H9 (cell line): Measurements from ENCODE around the gene SPECC1. TPM values are rescaled to one million over a fixed set of nuclear protein-coding genes. Genes with fewer than 3 reads are reported as not detected.

Source experiments
- DNase-seq: peaks from one replicate; pipeline ENCODE4 v3.0.0-alpha.2; 2017
- H2AFZ ChIP-seq: one replicate; pipeline ENCODE4 v1.6.1; 2013; ENCODE audit warnings: mild to moderate bottlenecking, low read length, control low read depth, moderate library complexity
- H2AK5ac ChIP-seq: 2 replicates; pipeline ENCODE4 v1.6.1; 2013; ENCODE audit warnings: low read length, control low read depth, mixed read lengths; ENCODE audit not compliant: insufficient read length
- H2BK120ac ChIP-seq: one replicate; pipeline ENCODE4 v1.6.1; 2013; ENCODE audit warnings: low read depth, mild to moderate bottlenecking, low read length, control low read depth, inconsistent platforms; ENCODE audit not compliant: poor library complexity, severe bottlenecking
- H2BK12ac ChIP-seq: 2 replicates; pipeline ENCODE4 v1.6.1; 2013; ENCODE audit warnings: low read length, control low read depth, mixed read lengths, low read depth; ENCODE audit not compliant: insufficient read length
- H2BK15ac ChIP-seq: 2 replicates; pipeline ENCODE4 v1.6.1; 2013; ENCODE audit warnings: low read depth, low read length, control low read depth
- H2BK20ac ChIP-seq: one replicate; pipeline ENCODE4 v1.6.1; 2013; ENCODE audit warnings: low read depth, mild to moderate bottlenecking, low read length, control low read depth, inconsistent platforms; ENCODE audit not compliant: poor library complexity, severe bottlenecking
- H2BK5ac ChIP-seq: 2 replicates; pipeline ENCODE4 v1.6.1; 2013; ENCODE audit warnings: low read length, control low read depth, mixed read lengths; ENCODE audit not compliant: insufficient read length
- H3K14ac ChIP-seq: 2 replicates; pipeline ENCODE4 v1.6.1; 2013; ENCODE audit warnings: low read length, control low read depth; ENCODE audit not compliant: insufficient read depth
- H3K18ac ChIP-seq: 2 replicates; pipeline ENCODE4 v1.6.1; 2013; ENCODE audit warnings: low read depth, mild to moderate bottlenecking, mixed read lengths, low read length, control low read depth; ENCODE audit not compliant: insufficient read length
- H3K23ac ChIP-seq: 2 replicates; pipeline ENCODE4 v1.6.1; 2013; ENCODE audit warnings: low read length, control low read depth, mixed read lengths, low read depth; ENCODE audit not compliant: insufficient read length
- H3K23me2 ChIP-seq: 2 replicates; pipeline ENCODE4 v1.6.1; 2013; ENCODE audit warnings: low read depth, mild to moderate bottlenecking, mixed read lengths, low read length, control low read depth; ENCODE audit not compliant: insufficient read length, poor library complexity, severe bottlenecking
- H3K27ac ChIP-seq: 2 replicates; pipeline ENCODE4 v1.5.1; 2013; ENCODE audit warnings: low read length, control low read depth, mixed read lengths, low read depth; ENCODE audit not compliant: insufficient read length
- H3K27me3 ChIP-seq: 2 replicates; pipeline ENCODE4 v1.6.1; 2013; ENCODE audit warnings: low read length, control low read depth, inconsistent platforms; ENCODE audit not compliant: insufficient read depth
- H3K4ac ChIP-seq: 2 replicates; pipeline ENCODE4 v1.6.1; 2013; ENCODE audit warnings: low read depth, mild to moderate bottlenecking, control low read depth, inconsistent platforms, low read length, moderate library complexity
- H3K4me1 ChIP-seq: 2 replicates; pipeline ENCODE4 v1.6.1; 2013; ENCODE audit warnings: low read length, control low read depth, inconsistent platforms; ENCODE audit not compliant: insufficient read depth
- H3K4me2 ChIP-seq: 2 replicates; pipeline ENCODE4 v1.6.1; 2013; ENCODE audit warnings: low read length, control low read depth, mixed read lengths; ENCODE audit not compliant: insufficient read length, insufficient read depth
- H3K56ac ChIP-seq: 2 replicates; pipeline ENCODE4 v1.6.1; 2013; ENCODE audit warnings: low read depth, mild to moderate bottlenecking, mixed read lengths, low read length, control low read depth; ENCODE audit not compliant: insufficient read length
- H3K79me1 ChIP-seq: 2 replicates; pipeline ENCODE4 v1.6.1; 2013; ENCODE audit warnings: low read depth, mild to moderate bottlenecking, moderate library complexity, low read length, control low read depth, inconsistent platforms; ENCODE audit not compliant: insufficient read depth, poor library complexity, severe bottlenecking
- H3K79me2 ChIP-seq: 2 replicates; pipeline ENCODE4 v1.6.1; 2013; ENCODE audit warnings: low read length, control low read depth, inconsistent platforms; ENCODE audit not compliant: insufficient read depth
- H3K9ac ChIP-seq: 2 replicates; pipeline ENCODE4 v1.6.1; 2013; ENCODE audit warnings: low read length, control low read depth, mixed read lengths; ENCODE audit not compliant: insufficient read length; ENCODE audit errors: extremely low read depth
- H3K9me3 ChIP-seq: one replicate; pipeline ENCODE4 v1.6.1; 2013; ENCODE audit warnings: low read depth, low read length, inconsistent platforms; ENCODE audit not compliant: control insufficient read depth
- H3T11ph ChIP-seq: one replicate; pipeline ENCODE4 v1.6.1; 2013; ENCODE audit warnings: mild to moderate bottlenecking, low read length, control low read depth, inconsistent platforms
- H4K20me1 ChIP-seq: one replicate; pipeline ENCODE4 v1.6.1; 2013; ENCODE audit not compliant: control insufficient read depth, insufficient read length, insufficient read depth
- H4K5ac ChIP-seq: 2 replicates; pipeline ENCODE4 v1.6.1; 2013; ENCODE audit warnings: low read depth, mild to moderate bottlenecking, mixed read lengths, low read length, control low read depth; ENCODE audit not compliant: insufficient read length
- H4K8ac ChIP-seq: replicated peaks from 2 replicates; pipeline ENCODE4 v1.6.1; 2013; ENCODE audit warnings: low read length, control low read depth, mixed read lengths, low read depth; ENCODE audit not compliant: insufficient read length
- H4K91ac ChIP-seq: 2 replicates; pipeline ENCODE4 v1.6.1; 2013; ENCODE audit warnings: low read depth, mild to moderate bottlenecking, moderate library complexity, mixed read lengths, low read length, control low read depth; ENCODE audit not compliant: insufficient read length
- H3K27ac Mint-ChIP-seq, 3 experiments: 2 replicates in 2 of 3; 3 replicates in 1 of 3; pipeline ENCODE4 v1.8.0; 2020 to 2021; ENCODE audit warnings: mixed read lengths in 3 of 3, mild to moderate bottlenecking in 1 of 3, moderate library complexity in 1 of 3
- H3K27me3 Mint-ChIP-seq: 2 replicates; pipeline ENCODE4 v1.8.0; 2021; ENCODE audit warnings: low read depth, mild to moderate bottlenecking, moderate library complexity, mixed read lengths
- H3K36me3 Mint-ChIP-seq, 3 experiments: 2 replicates in 2 of 3; 3 replicates in 1 of 3; pipeline ENCODE4 v1.8.0; 2020 to 2021; ENCODE audit warnings: low read depth in 3 of 3, mixed read lengths in 3 of 3; ENCODE audit not compliant: insufficient read depth in 1 of 3
- H3K4me1 Mint-ChIP-seq, 2 experiments: 2 replicates each; pipeline ENCODE4 v1.8.0; 2020; ENCODE audit warnings: mixed read lengths in 2 of 2
- H3K4me3 Mint-ChIP-seq, 2 experiments: 2 replicates in 1 of 2; 3 replicates in 1 of 2; pipeline ENCODE4 v1.8.0; 2020 to 2021; ENCODE audit warnings: mild to moderate bottlenecking in 2 of 2, mixed read lengths in 2 of 2, moderate library complexity in 1 of 2
- H3K9me3 Mint-ChIP-seq, 2 experiments: 2 replicates in 1 of 2; 3 replicates in 1 of 2; pipeline ENCODE4 v1.8.0; 2020; ENCODE audit warnings: mild to moderate bottlenecking in 2 of 2, mixed read lengths in 2 of 2, moderate library complexity in 1 of 2
- WGBS: extraction: QIAGEN DNeasy Blood & Tissue Kit; methylation state at CpG from one replicate; pipeline ENCODE4 v1.1.7; 2013; ENCODE audit warnings: missing lambda C conversion rate, low lambda C conversion rate, mixed read lengths; ENCODE audit not compliant: insufficient read length; ENCODE audit errors: extremely low coverage; 5-methylcytosine and 5-hydroxymethylcytosine counted together
- total RNA-seq: library from RNA; stranded (reverse); gene quantifications from 2 replicates; pipeline ENCODE4 v1.2.1, GENCODE V29; 2021
- TF ChIP-seq, protein P1 (sequence below): fragments of 200-600 bp; sonication (generic); conservative IDR thresholded peaks from 3 replicates; pipeline ENCODE4 v1.8.0; 2021; ENCODE audit warnings: antibody characterized with exemption, mild to moderate bottlenecking

SPECC1 gene
- total RNA-seq, 1 experiment from 2014 or later, result 65.7 TPM

DNA sequence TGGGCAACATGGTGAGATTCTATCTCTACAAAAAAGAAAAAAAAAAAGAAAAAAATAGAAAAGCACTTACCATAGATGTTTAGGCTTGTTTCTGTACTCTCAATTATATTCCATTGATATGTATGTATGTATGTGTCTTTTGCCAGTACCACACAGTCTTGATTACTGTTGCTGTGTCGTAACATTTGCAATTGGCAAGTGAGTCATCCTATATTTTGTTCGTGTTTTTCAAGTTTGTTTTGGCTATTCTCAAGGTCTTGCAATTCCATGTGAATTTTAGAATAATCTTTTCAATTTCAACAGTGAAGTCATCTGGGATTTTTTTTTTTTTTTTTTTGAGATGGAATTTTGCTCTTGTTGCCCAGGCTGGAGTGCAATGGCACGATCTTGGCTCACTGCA lies 19.3 kb downstream of the SPECC1 start:
- Mint-ChIP-seq H3K4me1 (peaks cover 0 to 4% of the 10 kb centered on the region in 2 experiments; a peak in 2 of 4 replicates), H3K9me3 (no peaks in the 10 kb centered on the region), H3K27me3 (no peaks in the 10 kb centered on the region), H3K27ac (no peak overlapping the region), H3K36me3 (no peaks in the 10 kb centered on the region; a peak in 1 of 7 replicates), H3K4me3 (no peak overlapping the region)
- Histone ChIP-seq H3K79me1 (no peaks in the 10 kb centered on the region), H2BK5ac (no peak overlapping the region), H4K91ac (no peak overlapping the region), H3K4ac (no peak overlapping the region), H3K27me3 (no peaks in the 10 kb centered on the region), H3K79me2 (no peaks in the 10 kb centered on the region), H3K23me2 (no peaks in the 10 kb centered on the region), H3K9ac (no peak overlapping the region), H3K18ac (no peak overlapping the region), H4K8ac (no peak overlapping the region), H4K5ac (no peak overlapping the region), H2BK15ac (no peak overlapping the region), H2BK20ac (no peak overlapping the region), H2AK5ac (no peak overlapping the region), H3K56ac (no peak overlapping the region), H4K20me1 (no peaks in the 10 kb centered on the region), H3K4me2 (no peak overlapping the region), H3K9me3 (no peaks in the 10 kb centered on the region), H3T11ph (no peak overlapping the region), H3K23ac (no peak overlapping the region), H2BK120ac (no peak overlapping the region), H2BK12ac (no peak overlapping the region), H3K14ac (no peak overlapping the region), H3K4me1 (no peaks in the 10 kb centered on the region), H2AFZ (no peak overlapping the region), H3K27ac (no peak overlapping the region)
- TF ChIP-seq, protein P1, sequence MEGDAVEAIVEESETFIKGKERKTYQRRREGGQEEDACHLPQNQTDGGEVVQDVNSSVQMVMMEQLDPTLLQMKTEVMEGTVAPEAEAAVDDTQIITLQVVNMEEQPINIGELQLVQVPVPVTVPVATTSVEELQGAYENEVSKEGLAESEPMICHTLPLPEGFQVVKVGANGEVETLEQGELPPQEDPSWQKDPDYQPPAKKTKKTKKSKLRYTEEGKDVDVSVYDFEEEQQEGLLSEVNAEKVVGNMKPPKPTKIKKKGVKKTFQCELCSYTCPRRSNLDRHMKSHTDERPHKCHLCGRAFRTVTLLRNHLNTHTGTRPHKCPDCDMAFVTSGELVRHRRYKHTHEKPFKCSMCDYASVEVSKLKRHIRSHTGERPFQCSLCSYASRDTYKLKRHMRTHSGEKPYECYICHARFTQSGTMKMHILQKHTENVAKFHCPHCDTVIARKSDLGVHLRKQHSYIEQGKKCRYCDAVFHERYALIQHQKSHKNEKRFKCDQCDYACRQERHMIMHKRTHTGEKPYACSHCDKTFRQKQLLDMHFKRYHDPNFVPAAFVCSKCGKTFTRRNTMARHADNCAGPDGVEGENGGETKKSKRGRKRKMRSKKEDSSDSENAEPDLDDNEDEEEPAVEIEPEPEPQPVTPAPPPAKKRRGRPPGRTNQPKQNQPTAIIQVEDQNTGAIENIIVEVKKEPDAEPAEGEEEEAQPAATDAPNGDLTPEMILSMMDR, result no peak
- DNase-seq, result no peak
- no CpG with 5 or more reads among the region's 3 CpGs for WGBS
